CD4-positive, alpha-beta T cell treated with Interleukin-21 for 1 hour (primary cell): ENCODE results near the gene FAM221A.
"Not testable (repeated sequence)": the region's sequence is repeated elsewhere in the genome, so short reads cannot be mapped to it uniquely, and the experiment has no call there.

Experiments used
- DNase-seq: peaks from one replicate; pipeline ENCODE4 v3.0.0-alpha.2; 2020

Gene FAM221A

DNA sequence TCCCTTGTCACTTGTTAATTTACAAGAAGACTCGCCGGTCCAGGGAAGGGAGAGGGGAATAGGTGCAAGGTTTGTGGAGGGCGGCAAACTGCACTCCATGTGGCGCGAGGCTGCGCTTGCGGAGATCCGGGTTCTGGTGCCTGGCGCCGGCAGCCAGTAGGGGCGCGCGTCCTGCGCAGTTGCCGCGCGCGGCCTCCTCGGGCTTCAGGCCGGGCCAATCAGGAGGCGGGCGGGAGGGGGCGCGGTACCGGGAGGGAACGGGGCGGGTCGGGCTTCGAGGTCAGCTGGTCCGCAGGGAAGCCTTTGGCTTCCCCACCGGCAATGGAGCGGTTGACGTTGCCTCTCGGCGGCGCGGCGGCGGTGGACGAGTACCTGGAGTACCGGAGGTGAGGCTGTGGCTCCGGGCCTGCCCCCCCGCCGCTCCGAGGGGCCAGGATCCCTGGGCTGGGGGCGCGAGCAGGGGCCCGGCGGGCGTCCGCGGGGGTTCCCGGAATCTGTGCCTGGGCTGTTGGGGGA, at the start of gene FAM221A:
Gene FAM221A, plus strand, starts transcription at position 302 of the 516 bp plus-strand sequence. Its CDS starts 20 bp downstream, at position 322.
- peak; percentile 84 for DNase-seq

- no peak for DNase-seq
Measured at GRCh38 chr7:23633417-23633816, 46.6 kb upstream of the FAM221A start.

DNA sequence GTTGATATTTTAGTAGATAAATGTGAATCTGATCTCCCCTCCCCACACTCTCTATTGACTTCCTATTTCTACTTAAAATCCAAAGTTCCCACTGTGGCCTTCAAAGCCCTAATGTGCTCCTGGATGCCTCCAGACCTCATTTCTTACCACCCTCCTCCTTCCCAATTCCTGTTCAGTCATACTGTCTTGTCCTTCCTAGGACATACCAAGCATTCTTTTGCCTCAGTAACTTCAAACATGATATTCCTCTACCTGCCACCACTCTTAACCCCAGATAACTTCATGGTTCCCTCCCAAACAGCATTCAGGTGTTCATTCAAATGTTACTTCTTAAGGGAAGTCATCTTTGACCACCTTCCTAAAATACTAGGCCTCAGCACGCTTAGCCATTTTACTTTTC, 34.2 kb upstream of the FAM221A start:
- DNase-seq, result no peak

DNA sequence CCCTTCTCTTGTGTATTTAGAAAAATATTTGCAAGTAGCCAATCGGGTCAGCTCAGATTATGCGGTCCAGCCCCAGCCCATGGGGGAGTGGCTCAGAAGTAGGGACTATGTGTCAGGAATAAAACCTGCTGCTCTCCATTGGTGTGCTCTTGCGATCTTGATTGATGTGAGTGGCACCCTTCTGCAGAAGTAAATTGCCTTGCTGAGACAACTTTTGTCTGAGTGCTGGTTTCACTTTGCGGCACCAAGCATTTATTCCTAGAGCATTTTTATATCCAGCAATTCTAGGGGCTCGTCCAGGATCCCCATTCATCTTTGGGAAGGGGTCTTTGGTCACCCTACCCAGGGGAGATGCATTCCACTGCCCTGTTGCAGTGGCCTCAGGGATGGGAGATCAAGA, 26.1 kb upstream of the FAM221A start:
- no peak for DNase-seq

DNA sequence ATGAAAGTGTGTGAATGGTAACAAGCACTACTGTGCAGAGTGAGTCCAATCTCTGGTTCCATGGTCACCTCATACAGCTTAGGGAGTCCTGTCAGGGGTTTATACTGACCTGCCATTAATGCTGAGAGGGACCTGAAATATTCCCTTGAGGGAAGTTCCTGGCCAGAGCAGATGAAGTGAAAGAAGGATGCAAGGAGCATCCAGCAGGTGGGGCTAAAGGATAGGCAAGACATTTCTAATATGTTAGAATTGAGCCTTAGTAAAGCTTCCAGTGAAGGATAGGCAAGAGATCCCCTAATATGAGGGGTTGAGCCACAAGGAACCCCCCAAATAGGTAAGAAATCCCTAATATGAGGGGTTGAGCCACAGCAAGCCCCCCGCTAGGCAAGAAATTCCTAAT, 25.5 kb upstream of the FAM221A start:
- no peak for DNase-seq

- no peak for DNase-seq
Measured at GRCh38 chr7:23655433-23655832, 24.6 kb upstream of the FAM221A start.

GRCh38 chr7:23658831-23659427, 21.1 kb upstream of the FAM221A start:
- no peak for DNase-seq

DNA sequence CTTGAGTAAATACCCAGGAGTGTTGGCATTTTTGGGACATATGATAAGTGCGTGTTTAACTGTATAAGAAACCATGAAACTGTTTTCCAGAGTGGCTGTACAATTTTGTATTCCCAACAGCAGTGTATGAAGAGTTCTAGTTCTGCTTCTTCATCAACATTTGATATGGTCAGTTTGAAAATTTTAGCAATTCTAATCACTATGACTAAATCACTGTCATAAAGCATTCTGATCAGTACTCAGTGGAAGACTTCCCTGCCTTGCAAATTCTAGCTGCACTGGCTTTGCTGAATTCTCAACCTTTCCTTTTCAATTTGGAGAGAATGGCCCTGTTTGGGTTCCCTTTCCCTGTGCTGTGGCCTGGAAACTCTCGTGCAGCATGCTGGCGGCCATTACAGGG, 18.6 kb upstream of the FAM221A start:
- DNase-seq, result no peak

GRCh38 chr7:23662124-23662983, 17.6 kb upstream of the FAM221A start:
- no peak for DNase-seq

GRCh38 chr7:23662984-23663313, 17.1 kb upstream of the FAM221A start:
- no peak for DNase-seq

DNA sequence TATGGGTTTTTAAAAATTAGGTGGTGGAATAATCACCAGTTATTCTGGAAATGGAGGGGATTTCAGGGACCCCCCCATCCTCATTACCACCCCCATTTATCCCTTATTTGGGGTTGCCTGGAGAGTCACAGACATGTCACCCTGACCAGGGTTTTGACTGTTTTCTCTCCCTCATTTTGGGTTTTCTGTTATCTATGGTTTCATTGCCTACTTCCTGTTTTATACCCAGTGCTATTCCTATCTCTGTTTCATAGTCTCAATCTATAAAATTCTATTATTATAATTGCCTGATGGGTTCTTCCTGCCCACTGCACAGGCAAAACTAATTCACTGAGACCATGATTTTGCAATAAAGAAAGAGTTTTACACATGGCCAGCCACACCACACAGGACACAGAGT, 15.9 kb upstream of the FAM221A start:
- DNase-seq, result no peak

DNA sequence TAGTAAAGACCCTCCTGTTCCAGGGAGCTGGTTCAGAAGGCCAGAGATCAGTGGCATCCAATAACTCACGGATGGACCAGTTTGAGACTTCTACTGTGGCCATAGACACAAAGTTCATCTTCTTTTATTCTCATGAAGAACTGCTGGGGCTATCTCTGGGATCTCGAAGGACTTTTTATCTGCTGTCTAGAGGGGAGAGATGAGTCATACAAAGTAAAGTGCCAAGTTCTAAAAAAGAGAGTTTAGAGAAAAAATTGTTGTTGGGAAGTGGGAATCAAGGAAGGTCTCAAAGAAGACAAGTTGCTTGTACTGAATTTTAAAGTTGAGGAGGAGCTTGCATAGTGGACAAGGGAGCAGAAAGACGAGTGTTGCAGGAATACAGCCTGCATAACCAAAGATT, 8.0 kb upstream of the FAM221A start:
- no peak for DNase-seq

- DNase-seq, result peak; percentile 62
Measured at GRCh38 chr7:23680414-23681405, 711 bp downstream of the FAM221A start.

DNA sequence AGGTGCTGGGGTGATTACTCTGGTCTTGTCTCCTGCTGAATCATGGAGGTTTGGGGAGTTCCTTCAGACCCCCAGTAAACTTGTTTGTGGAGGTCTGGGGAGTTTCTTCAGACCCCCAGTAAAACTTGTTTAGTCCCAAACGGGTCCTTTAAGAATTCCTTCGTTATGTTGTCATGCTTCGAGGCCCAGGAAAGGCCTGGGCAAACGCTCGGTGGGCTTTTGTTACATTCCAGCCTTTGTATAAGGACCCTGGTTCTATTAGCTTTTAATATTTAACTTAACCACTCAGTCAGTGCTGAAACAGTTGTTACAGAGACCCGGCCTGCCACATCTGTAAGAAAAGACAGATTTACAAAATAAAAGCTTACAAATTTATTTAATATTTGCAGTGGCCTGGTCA, 4.0 kb downstream of the FAM221A start:
- not testable (repeated sequence) for DNase-seq

DNA sequence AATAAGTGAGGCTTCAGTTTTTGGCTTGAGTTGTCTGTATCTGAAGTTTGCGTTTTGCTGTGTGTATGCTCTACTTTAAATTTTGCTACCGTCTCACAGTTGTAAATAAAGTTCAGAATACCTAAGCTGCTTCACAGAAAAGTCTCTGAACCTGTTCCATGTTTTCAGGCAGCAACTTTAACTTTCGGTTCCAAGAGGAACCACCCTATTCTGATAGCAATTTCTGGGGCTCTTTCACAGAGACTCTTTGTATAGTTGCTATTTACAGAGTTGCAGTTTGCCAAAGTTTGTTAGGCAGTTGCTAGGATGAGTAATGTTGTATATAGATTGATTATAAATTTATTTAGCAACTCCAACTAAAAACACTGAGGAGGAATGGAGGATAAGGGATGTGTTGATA, 5.7 kb downstream of the FAM221A start:
- DNase-seq, result no peak

DNA sequence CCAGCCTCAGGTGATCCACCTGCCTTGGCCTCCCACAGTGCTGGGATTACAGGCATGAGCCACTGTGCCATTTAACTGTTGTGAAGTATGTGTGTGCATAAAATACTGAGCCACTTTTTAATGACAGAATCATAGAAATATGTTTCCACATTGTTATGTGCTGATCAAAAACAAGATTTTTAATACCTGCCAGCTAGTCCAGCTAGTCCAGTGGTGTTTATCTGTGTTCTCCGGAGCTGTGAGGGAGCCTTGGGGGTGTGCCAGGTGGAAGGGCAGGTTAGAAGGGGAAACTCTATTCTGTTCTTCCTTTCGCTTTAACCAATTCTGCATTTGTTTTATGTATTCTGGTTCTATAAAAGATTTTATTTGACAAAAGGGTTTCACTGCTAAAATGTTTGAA, 7.0 kb downstream of the FAM221A start:
- no peak for DNase-seq

DNA sequence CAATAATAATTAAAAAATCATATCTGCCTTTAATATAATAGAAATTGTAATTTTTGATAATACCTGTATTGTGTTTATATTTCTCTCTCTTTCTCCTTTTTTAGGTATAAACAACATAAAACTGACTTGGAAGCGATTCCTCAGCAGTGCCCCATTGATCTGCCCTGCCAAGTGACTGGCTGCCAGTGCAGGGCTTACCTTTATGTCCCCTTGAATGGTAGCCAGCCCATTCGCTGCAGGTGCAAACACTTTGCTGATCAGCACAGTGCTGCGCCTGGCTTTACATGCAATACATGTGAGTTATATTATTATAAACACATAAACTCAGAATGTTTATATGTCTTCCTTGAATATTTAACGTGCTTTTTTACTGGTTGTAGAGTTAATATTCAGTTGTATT, 9.2 kb downstream of the FAM221A start:
- DNase-seq, result no peak

- no peak for DNase-seq
Measured at GRCh38 chr7:23691320-23691719, 11.3 kb downstream of the FAM221A start.

DNA sequence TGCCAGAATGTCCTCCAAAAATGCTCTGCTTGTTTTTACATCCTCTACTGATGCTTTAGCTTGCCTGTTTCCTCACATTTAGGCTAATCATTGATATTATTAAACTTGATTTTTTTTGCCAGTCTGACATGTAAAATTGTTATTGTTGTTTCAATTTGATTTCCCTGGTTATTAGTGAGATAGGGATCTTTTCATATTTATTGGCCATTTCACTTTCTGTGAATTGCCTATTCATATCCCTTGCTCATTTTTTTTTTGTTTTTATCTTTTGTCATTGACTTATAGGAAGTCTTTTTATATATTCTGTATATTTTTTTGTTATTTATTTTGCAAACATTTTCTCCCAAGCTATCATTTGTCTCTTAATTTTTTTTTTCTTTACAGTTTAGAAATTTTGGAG, 13.2 kb downstream of the FAM221A start:
- no peak for DNase-seq

DNA sequence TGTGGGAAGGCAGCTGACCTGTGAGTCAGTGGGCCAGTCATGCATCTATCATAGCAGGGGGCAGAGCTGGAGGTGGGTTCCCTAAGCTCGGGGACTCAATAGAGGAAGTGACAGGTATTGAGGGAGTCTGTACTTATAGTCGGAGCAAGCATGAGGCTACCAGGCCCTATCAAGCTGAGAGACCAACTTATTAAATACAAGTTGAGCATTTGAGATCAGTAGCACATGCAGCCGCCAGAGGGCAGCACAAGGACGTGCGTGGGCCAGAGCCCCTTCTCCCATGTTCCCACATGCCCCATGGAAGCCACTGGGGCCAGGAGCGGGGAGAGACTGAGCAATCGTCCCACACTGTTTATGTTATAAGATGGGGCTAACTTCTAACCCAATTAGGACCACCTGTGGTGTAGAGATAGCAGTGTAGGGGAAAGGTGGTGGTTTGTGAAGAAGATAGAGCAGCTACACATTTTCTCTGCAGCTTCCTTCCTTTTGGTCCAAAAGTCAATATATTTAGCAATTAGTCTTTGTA, 17.0 kb downstream of the FAM221A start:
- DNase-seq, result peak; percentile 47

DNA sequence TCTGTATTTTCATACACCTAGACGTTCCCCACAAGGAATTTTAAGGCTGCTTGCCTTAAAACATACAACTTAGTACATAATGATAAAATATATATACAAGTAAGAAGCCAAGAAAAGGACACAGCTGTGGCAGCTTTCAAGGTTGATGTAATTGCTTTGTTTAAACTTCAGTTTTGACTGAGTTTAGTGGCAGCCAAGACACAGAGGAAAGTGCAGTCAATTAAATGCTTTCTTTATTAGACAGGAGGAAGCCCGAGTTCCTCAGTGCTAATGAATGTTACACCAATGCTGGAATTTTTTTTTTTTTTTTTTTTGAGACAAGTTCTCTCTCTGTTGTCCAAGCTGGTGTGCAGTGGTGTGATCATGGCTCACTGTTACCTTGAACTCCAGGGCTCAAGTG, 18.8 kb downstream of the FAM221A start:
- DNase-seq, result no peak

GRCh38 chr7:23700046-23700445, 20.0 kb downstream of the FAM221A start:
- DNase-seq, result no peak
